KMS-11 (cell line): ENCODE results near the gene L1CAM.

Source experiments
- H2AFZ ChIP-seq: fragments of 200-600 bp; sonication (generic); 2 replicates; pipeline ENCODE4 v1.6.1; 2016; ENCODE audit warnings: antibody characterized with exemption, mixed run types, low read depth
- H3K27ac ChIP-seq: fragments of 200-600 bp; sonication (generic); 2 replicates; pipeline ENCODE4 v1.6.1; 2016; ENCODE audit warnings: mild to moderate bottlenecking, mixed run types
- H3K27me3 ChIP-seq: fragments of 200-600 bp; sonication (generic); 2 replicates; pipeline ENCODE4 v1.6.1; 2017; ENCODE audit warnings: mild to moderate bottlenecking, low read depth, mixed run types, moderate library complexity; ENCODE audit not compliant: insufficient read depth
- H3K36me3 ChIP-seq: fragments of 200-600 bp; sonication (generic); 2 replicates; pipeline ENCODE4 v1.6.1; 2017; ENCODE audit warnings: mild to moderate bottlenecking, mixed run types; ENCODE audit not compliant: insufficient read depth
- H3K4me1 ChIP-seq: fragments of 200-600 bp; sonication (generic); 2 replicates; pipeline ENCODE4 v1.6.1; 2016; ENCODE audit warnings: mild to moderate bottlenecking, low read depth, mixed run types; ENCODE audit not compliant: poor library complexity, severe bottlenecking
- H3K4me2 ChIP-seq: fragments of 200-600 bp; sonication (generic); 2 replicates; pipeline ENCODE4 v1.7.0; 2016; ENCODE audit warnings: mild to moderate bottlenecking, mixed run types
- H3K4me3 ChIP-seq: fragments of 200-600 bp; sonication (generic); IDR thresholded peaks from 2 replicates; pipeline ENCODE4 v1.6.1; 2017; ENCODE audit warnings: low read depth, low read length, mixed read lengths; ENCODE audit not compliant: insufficient read depth
- H3K79me2 ChIP-seq: fragments of 200-600 bp; sonication (generic); 2 replicates; pipeline ENCODE4 v1.6.1; 2016; ENCODE audit warnings: low read depth, mixed run types; ENCODE audit not compliant: insufficient read depth
- H3K9ac ChIP-seq: fragments of 200-600 bp; sonication (generic); 2 replicates; pipeline ENCODE4 v1.6.1; 2016; ENCODE audit warnings: mild to moderate bottlenecking, mixed run types
- H4K20me1 ChIP-seq: fragments of 200-600 bp; sonication (generic); 2 replicates; pipeline ENCODE4 v1.6.1; 2016; ENCODE audit warnings: mild to moderate bottlenecking, mixed run types; ENCODE audit not compliant: insufficient read depth
- CTCF ChIP-seq: fragments of 200-600 bp; sonication (generic); conservative IDR thresholded peaks from 2 replicates; pipeline ENCODE4 v1.6.1; 2017; ENCODE audit warnings: low read depth, mild to moderate bottlenecking, antibody characterized with exemption, low read length, moderate library complexity, mixed read lengths

L1CAM gene

DNA sequence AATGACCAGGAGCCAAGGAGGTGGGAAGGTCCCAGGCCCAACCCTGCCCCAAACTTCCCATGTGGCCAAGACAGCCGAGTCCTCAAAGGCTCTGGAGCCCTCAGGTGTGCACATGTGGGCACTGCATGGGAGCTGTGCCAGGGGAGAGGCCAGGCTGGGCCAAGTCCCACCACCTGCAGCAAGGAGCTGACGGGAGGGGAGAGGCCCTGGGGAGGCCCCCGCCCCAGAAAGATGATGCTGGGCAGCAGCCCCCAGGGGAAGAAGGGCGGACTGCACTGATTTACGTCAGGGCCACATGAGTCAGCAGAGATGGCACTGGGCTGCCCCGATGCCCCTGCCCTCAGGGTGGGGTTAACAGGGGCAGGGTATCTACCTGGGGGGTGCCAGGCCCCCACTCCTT lies 1.4 kb downstream of the L1CAM start:
- peaks cover 36% of the 10 kb centered on the region; the same call in 1 of the 2 replicates for H3K27me3 ChIP-seq
- H3K4me2 ChIP-seq = no peak overlapping the region
- no peak overlapping the region for H3K4me3 ChIP-seq
- no peaks in the 10 kb centered on the region for H3K4me1 ChIP-seq
- no peaks in the 10 kb centered on the region for H3K36me3 ChIP-seq
- no peak overlapping the region for H3K27ac ChIP-seq
- no peak overlapping the region for H2AFZ ChIP-seq
- no peak overlapping the region for H3K9ac ChIP-seq
- TF ChIP-seq CTCF = no peak
- H3K79me2 ChIP-seq = no peaks in the 10 kb centered on the region
- H4K20me1 ChIP-seq = no peaks in the 10 kb centered on the region

- Histone ChIP-seq H3K4me1 (no peaks in the 10 kb centered on the region), H3K4me3 (no peak overlapping the region), H3K27ac (no peak overlapping the region), H2AFZ (no peak overlapping the region), H3K4me2 (no peak overlapping the region), H3K9ac (no peak overlapping the region), H3K79me2 (no peaks in the 10 kb centered on the region), H3K36me3 (no peaks in the 10 kb centered on the region), H4K20me1 (no peaks in the 10 kb centered on the region), H3K27me3 (peaks cover 36% of the 10 kb centered on the region; the same call in 1 of the 2 replicates)
- no peak for TF ChIP-seq CTCF
Measured at GRCh38 chrX:153884136-153884535, 1.8 kb downstream of the L1CAM start.

- H3K4me1 ChIP-seq = no peaks in the 10 kb centered on the region
- H4K20me1 ChIP-seq = no peaks in the 10 kb centered on the region
- H3K9ac ChIP-seq = no peak overlapping the region
- H3K4me3 ChIP-seq = no peak overlapping the region
- no peaks in the 10 kb centered on the region for H3K79me2 ChIP-seq
- H2AFZ ChIP-seq = no peak overlapping the region
- H3K27ac ChIP-seq = no peak overlapping the region
- no peaks in the 10 kb centered on the region for H3K36me3 ChIP-seq
- H3K27me3 ChIP-seq = peaks cover 35% of the 10 kb centered on the region; the same call in 1 of the 2 replicates
- H3K4me2 ChIP-seq = no peak overlapping the region
- no peak for TF ChIP-seq CTCF
Measured at GRCh38 chrX:153883163-153883843, 2.7 kb downstream of the L1CAM start.

DNA sequence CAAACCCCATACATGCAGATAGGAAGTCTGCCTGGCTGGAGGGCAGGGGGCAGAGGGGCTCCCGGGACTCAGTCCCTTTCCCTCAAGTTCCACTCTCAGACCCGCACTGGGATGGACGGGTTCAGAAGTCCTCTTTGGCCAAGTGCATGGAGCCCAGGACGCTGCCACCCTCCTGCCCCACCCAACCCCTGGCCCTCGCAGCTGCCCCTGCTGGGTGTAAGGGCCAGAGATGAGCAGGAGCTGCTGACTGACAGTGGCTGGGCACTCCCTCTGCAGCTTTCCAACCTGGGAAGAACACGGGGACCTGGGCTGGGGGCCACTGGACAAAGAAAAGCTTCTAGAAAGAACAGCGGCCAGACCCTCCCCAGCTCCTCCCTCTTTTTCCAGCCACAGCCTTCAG lies 3.4 kb downstream of the L1CAM start:
- Histone ChIP-seq H3K4me3 (no peak overlapping the region), H3K27ac (no peak overlapping the region), H3K4me2 (no peak overlapping the region), H3K4me1 (no peaks in the 10 kb centered on the region), H2AFZ (no peak overlapping the region), H3K9ac (no peak overlapping the region), H3K36me3 (no peaks in the 10 kb centered on the region), H4K20me1 (no peaks in the 10 kb centered on the region), H3K27me3 (peaks cover 35% of the 10 kb centered on the region; the same call in 1 of the 2 replicates), H3K79me2 (no peaks in the 10 kb centered on the region)
- TF ChIP-seq CTCF = no peak
